GM18520 (cell line): ENCODE results near the gene NOTCH2NLA.
"Not testable (repeated sequence)": the region's sequence is repeated elsewhere in the genome, so short reads cannot be mapped to it uniquely, and the experiment has no call there.

Experiments
- ATAC-seq: cut with Tn5 transposase; IDR thresholded peaks from one replicate; pipeline ENCODE4 v1.9.1; 2021; ENCODE audit not compliant: unreplicated experiment

The NOTCH2NLA gene

DNA sequence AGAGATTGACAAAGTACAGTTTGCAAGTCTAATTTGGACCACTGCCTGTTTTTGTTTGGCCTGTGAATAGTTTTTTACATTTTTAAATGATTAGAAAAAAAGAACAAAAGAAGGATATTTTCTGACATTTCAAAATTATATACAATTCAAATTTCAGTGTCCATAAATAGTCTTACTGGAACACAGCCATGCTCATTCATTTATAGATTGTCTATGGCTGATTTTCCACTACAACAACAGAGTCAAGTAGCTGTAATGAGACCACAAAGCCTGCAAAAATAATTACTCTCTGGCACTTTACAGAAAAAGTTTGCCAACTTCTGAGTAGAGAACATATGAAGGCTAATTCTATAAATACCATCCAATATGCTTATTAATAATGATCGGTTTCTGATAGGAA is 61.1 kb downstream of the NOTCH2NLA start:
- ATAC-seq: not testable (repeated sequence)

DNA sequence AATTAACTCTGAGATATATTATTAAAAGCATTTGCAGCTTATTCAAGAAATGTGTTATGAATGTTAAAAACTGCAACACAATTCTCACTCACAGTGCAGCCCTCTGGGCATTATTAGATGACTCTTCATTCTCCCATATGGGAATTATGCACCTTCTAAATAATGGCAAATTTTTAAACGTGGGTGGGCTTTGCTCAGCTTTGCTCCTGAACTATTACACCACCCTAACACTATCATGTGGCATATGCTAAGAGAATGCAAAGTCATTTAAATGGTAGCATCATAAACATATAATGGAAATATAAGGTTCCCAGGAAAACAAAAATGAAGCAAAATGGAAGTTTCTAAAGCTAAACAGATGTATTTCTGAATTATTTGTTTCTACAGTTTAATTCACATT is 61.5 kb downstream of the NOTCH2NLA start:
- ATAC-seq: not testable (repeated sequence)

DNA sequence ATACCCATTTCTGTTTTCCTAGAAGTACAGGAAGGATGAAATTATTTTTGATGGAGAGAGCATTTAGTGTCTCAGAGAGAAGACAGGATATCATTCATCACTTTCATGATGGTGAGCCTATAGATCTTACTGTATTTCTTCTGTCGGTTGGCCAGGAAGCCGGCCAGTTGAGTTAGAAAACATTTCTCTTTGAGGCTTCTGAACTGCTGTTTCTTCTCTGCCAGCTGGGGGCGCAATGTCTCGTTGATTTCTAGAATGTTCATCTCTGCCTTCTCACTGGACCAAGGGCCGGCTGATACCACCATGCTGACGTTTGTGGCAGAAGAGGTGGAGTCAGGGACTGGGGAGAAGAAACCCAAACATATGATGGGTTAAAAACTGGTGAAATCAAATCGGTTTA is 84.4 kb downstream of the NOTCH2NLA start, which contains the start of gene NBPF10:
TSS of gene NBPF10 (minus strand) at position 340 of the 400 bp plus-strand sequence. CDS start at position 305, 35 bp downstream.
- not testable (repeated sequence) for ATAC-seq
